Fibroblast of mammary gland (primary cell): ENCODE measurements around the gene ELP5.

Experiments used
- DNase-seq: peaks from one replicate; pipeline ENCODE4 v3.0.0-alpha.2; 2010; ENCODE audit warnings: low read depth
- H3K4me3 ChIP-seq: 2 replicates; pipeline ENCODE4 v1.5.1; 2011; ENCODE audit warnings: low read depth, mild to moderate bottlenecking, low read length, moderate library complexity; ENCODE audit not compliant: control insufficient read depth
- TF ChIP-seq, protein P1 (sequence below): conservative IDR thresholded peaks from 2 replicates; pipeline ENCODE4 v1.5.1; 2011; ENCODE audit warnings: low read depth, low read length, inconsistent platforms; ENCODE audit not compliant: control insufficient read depth, insufficient read depth

The ELP5 gene

DNA sequence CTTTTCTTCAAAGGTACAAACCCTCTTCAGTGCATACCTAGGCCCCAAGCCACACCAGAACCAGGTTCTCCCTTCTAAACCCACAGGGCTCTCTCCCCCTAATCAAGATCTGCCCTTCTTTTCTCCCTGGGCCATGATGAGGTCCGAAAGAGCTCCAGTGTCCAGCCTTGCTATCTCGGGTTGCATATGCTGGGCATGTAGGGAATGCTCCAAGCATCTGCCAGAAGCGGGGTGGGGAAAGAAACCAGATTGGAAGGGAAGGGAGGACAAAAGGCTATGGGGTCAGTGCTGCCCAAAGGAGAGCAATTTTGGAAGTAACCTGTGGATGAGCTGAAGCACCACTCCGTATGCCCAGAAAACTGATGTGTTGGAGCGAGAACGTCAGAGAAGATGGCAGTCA, 2.8 kb upstream of the ELP5 start:
- no peak for DNase-seq
- no peak overlapping the region for H3K4me3 ChIP-seq
- TF ChIP-seq, protein P1, sequence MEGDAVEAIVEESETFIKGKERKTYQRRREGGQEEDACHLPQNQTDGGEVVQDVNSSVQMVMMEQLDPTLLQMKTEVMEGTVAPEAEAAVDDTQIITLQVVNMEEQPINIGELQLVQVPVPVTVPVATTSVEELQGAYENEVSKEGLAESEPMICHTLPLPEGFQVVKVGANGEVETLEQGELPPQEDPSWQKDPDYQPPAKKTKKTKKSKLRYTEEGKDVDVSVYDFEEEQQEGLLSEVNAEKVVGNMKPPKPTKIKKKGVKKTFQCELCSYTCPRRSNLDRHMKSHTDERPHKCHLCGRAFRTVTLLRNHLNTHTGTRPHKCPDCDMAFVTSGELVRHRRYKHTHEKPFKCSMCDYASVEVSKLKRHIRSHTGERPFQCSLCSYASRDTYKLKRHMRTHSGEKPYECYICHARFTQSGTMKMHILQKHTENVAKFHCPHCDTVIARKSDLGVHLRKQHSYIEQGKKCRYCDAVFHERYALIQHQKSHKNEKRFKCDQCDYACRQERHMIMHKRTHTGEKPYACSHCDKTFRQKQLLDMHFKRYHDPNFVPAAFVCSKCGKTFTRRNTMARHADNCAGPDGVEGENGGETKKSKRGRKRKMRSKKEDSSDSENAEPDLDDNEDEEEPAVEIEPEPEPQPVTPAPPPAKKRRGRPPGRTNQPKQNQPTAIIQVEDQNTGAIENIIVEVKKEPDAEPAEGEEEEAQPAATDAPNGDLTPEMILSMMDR = no peak

DNA sequence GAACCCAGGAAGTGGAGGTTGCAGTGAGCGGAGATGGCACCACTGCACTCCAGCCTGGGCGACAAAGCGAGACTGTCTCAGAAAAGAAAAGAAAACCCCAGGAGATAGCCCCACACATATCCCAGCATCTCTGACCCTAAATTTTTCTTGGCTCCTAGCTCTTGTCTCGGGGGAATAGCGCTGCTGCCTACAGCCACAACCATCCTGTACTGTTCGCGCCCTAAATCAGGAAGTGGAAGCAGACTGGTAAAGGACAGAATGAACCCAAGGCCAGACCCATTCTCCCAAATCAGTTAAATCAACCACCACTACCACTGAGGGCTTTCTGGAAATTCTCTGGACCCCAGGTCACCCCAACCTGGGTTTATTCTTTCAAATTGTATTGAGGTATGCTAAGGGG, 2.2 kb upstream of the ELP5 start:
- TF ChIP-seq, protein P1 = no peak
- peak overlapping the region; percentile 94 for H3K4me3 ChIP-seq
- no peak for DNase-seq

DNA sequence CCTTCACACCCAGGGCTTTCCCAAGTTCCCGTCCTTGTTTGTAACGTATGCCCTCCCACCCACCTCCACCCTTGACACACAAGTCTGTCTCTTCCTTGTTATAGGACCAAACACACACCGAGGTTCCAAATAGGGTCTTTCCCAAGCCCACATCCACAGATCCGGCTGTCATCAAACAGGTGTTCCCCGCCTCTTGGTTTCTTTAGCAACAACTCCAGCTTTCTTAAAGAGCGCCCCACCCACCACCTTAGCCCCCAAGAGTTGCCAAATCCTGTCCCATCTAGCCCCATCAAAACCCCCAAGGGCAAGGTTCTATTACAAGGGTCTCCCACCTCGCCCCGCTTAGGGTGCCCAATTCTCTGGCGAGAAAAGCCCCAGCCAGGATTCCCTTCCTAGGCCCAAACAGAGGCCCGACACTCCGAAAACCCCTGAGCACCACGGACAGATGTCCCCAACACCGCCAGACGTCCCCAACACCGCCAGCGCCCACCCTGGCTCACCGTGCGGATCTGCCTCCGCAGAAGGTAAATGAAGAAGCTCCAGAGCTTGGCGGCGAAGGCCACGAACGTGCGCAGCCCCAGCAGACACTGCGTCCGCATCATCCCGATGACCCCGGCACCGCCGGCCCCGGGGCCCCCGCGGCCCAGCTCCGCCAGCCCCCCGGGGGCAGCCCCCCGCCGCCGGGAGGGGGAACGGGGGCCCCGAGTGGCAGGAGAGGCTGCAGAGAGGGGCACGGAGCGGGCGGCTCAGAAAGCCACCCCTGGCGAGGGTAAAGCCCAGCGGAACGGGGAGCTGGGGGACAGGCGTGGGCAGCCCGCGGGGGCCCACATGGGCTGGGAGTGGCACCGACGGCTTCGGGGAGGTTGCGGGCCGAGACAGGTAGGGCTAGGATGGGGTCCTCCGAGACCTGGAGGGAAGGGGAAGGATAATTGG, 1.1 kb upstream of the ELP5 start:
- TF ChIP-seq, protein P1 = no peak
- DNase-seq = no peak
- H3K4me3 ChIP-seq = peak overlapping the region; percentile 94

DNA sequence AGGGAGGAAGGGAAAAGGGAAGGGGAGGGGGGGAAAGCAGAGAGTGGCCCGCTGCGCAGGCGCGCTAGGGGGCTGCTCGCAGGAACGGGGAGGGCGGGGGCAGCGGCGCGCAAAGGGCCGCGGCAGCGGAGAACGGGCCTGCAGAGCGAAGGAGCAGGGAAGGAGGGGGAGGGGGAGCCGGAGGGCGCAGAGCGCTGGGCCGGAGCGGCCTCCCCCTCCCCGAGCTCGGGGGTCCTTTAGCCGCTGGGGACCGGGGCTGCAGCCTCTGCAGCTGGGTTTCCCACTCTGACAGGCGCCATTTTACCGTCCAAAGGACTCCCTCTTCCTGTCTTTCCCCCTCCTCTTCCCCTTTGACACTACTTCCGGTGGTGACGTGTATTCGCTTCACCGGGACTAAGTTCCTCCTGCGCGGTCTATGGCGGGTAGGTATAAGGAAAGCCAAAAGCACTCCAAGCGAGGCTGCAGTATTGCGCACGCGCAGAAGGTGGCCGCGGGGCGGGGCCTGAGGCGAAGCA, 297 bp upstream of the ELP5 start, which contains the start of gene CTDNEP1:
TSS of gene CTDNEP1 (minus strand) at position 74 of the 515 bp plus-strand sequence. CDS start 438 bp downstream, outside the sequence.
- TF ChIP-seq, protein P1 = no peak
- DNase-seq = peak; percentile 100
- peak within 1 kb of the TSS; percentile 94 for H3K4me3 ChIP-seq

DNA sequence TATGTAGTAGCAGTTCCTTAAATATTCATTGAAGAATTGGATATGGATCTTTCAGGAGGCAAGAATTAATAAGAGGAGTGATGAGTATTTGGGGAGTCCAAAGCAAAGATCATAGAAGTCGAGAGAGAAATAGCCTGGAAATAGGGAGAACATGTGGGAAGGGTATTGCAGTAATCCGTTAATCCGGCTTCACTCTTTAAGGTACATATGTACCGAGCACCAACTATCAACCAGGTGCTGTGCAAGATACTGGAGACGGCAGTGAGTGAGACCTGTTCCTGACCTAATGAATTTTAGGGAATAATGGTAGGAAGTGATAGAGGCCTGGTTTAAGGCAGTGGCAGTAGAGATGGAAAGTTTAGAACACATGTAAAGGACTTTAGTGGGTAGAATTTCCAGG, 1.1 kb downstream of the ELP5 start:
- H3K4me3 ChIP-seq = peak overlapping the region; percentile 94
- TF ChIP-seq, protein P1 = no peak
- DNase-seq = no peak

DNA sequence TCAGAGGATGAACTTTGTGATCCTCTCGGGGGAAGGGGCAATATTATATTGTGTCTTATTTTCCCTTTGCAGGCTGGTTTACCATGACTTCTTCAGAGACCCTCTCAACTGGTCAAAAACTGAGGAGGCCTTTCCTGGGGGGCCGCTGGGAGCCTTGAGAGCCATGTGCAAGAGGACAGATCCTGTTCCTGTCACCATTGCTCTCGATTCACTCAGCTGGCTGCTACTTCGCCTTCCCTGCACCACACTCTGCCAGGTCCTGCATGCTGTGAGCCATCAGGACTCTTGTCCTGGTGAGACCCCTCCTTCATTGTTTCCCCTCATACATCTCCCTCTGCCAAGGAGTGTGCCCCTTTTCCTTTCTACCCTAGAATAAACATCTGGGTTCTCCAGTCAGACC, 2.5 kb downstream of the ELP5 start:
- TF ChIP-seq, protein P1 = no peak
- H3K4me3 ChIP-seq = no peak overlapping the region
- no peak for DNase-seq
